Fibroblast of mammary gland (primary cell): ENCODE measurements around the gene KDSR.

Experiments
- DNase-seq: peaks from one replicate; pipeline ENCODE4 v3.0.0-alpha.2; 2010; ENCODE audit warnings: low read depth
- H3K4me3 ChIP-seq: 2 replicates; pipeline ENCODE4 v1.5.1; 2011; ENCODE audit warnings: low read depth, mild to moderate bottlenecking, low read length, moderate library complexity; ENCODE audit not compliant: control insufficient read depth
- TF ChIP-seq, protein P1 (sequence below): conservative IDR thresholded peaks from 2 replicates; pipeline ENCODE4 v1.5.1; 2011; ENCODE audit warnings: low read depth, low read length, inconsistent platforms; ENCODE audit not compliant: control insufficient read depth, insufficient read depth

The KDSR gene

DNA sequence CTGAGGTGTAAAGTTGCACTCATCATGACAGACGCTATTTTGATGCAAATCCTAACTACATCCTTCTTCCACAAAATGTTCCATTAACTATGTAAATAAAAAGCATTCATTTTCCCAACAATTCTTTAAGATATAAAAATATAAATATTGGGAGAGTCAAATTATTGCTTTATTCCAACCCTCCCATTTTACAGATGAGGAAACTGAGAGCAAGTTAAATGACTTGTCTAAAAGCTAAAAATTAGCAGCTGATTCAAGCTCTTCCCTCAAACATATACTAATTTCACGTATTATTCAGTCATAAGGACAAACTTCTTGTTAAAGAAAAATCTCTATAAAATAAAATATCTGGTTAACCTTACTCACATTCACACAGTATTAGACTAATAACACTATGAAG, 16.8 kb downstream of the KDSR start:
- TF ChIP-seq, protein P1, sequence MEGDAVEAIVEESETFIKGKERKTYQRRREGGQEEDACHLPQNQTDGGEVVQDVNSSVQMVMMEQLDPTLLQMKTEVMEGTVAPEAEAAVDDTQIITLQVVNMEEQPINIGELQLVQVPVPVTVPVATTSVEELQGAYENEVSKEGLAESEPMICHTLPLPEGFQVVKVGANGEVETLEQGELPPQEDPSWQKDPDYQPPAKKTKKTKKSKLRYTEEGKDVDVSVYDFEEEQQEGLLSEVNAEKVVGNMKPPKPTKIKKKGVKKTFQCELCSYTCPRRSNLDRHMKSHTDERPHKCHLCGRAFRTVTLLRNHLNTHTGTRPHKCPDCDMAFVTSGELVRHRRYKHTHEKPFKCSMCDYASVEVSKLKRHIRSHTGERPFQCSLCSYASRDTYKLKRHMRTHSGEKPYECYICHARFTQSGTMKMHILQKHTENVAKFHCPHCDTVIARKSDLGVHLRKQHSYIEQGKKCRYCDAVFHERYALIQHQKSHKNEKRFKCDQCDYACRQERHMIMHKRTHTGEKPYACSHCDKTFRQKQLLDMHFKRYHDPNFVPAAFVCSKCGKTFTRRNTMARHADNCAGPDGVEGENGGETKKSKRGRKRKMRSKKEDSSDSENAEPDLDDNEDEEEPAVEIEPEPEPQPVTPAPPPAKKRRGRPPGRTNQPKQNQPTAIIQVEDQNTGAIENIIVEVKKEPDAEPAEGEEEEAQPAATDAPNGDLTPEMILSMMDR = no peak
- H3K4me3 ChIP-seq = no peak overlapping the region

DNA sequence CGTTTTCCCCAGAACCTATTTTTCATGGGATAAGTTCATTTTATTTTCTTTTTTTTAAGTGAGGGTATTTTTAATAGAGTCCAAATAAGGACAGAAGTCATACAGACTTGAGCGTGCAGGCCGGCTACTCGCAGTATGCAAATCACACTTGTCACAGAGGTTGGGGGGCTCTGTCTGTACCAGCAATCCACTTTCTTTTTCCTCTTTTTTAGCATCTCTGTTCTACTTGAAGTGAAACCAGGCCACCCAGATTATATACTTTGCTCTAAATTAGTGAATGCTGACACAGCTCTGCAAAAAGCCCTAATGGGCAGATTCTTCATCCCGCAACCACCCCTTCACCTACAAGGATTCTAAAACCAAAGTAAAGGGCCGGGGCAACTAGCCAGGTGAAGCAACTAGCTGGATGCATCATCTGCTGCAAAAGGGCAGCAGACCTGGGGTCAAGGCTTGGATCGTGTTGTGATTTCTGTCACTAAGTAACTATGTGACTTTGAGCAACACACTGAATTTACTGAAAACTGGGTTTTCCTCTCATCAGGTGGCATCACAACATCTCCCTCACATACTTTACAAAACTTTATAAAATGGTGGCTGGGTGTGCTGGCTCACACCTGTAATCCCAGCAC, 18.4 kb downstream of the KDSR start:
- no peak overlapping the region for H3K4me3 ChIP-seq
- TF ChIP-seq, protein P1 = no peak
- DNase-seq = no peak

More for the DNA sequence above, 16.8 kb downstream of the KDSR start:
- no peak for DNase-seq

DNA sequence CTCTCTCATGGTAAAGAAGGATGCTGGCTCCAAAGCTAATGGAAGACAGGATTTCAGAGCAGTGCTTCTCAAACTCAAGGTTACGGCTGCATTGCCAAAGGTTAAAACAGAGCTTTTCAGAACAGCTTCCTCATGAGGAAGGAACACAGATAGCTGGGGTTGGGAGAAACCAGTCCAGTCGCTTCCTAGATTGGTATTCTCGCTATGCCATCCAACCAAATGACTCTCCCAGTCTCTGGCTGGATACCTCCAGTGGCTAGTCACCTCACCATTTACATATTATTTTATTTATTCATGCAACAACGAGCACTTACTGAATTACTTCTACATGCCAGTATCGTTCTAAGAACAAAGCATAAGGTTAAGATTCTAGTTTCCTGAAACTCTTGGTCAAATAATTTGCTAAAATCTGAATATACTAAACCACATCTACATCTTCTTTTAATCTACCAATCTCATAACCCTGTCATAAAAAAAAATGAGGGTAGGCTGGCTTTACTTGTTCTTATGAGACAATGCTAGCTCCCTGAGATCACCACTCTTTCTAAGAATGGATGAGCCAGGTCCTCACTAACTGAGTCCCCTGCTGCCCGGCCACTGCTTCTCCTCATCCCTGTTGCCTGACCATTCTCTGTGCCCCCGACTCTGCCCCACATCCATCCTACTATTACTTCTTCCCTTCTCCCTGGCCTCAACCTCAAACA, 20.4 kb downstream of the KDSR start:
- DNase-seq = no peak
- TF ChIP-seq, protein P1 = no peak
- H3K4me3 ChIP-seq = no peak overlapping the region

DNA sequence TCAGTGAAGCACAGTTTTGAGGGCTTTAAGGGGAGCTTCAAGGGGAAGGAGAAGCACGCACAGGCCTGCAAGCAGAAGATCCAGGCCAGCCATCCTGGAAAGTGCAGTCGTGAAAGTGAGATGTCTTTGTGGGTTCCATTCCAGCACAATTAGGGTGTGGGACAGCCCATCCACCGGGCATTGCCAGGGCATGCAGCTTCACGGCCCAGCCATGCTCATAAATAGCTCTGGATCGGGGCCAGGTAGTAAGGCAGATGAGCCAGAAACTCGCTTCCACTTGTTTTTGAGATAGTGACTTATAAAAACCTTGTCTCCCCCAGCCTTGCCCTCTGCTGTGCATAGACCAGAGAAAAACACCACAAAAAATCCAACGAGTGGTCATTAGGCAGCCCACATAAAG, 21.0 kb downstream of the KDSR start:
- no peak overlapping the region for H3K4me3 ChIP-seq
- no peak for DNase-seq
- TF ChIP-seq, protein P1 = no peak

DNA sequence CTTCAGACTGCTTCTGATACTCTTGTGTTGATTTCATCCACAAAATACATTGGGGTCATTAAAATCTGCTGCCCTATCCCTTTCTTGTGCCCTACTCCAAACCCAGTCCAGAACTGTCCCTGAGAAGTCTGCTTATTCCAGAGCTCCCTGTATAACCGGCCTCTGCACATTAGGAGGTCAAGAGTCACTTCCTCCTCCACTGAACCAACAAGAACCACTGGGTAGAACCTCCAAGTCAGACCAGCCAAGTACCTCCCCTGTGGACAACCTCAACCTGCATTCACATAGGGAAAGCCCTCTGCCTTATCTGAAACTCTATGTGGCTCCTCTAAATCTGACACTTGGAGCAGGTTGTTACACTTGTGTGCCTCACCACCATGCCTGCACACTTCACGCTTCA, 22.1 kb downstream of the KDSR start:
- no peak overlapping the region for H3K4me3 ChIP-seq
- TF ChIP-seq, protein P1 = no peak
- no peak for DNase-seq

DNA sequence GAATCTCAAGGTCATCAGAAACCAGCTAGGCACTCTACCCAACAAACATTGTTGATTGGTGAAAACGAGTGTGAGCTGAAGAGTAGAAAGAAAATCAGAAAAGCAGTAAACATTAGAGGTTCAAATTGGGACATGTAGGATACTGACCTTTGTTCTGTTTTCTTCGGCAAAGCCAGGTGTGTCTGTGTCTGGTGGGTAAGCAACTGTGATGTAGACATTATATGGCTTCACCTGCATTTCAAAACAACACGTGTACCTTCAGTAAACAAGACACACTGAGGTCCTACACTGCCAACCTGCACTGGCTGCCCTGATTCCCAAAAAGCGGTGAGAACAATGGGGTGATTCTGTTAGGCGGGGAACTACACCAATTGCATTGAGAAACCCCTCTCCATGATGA, 22.7 kb downstream of the KDSR start:
- TF ChIP-seq, protein P1 = no peak
- DNase-seq = no peak
- H3K4me3 ChIP-seq = no peak overlapping the region

DNA sequence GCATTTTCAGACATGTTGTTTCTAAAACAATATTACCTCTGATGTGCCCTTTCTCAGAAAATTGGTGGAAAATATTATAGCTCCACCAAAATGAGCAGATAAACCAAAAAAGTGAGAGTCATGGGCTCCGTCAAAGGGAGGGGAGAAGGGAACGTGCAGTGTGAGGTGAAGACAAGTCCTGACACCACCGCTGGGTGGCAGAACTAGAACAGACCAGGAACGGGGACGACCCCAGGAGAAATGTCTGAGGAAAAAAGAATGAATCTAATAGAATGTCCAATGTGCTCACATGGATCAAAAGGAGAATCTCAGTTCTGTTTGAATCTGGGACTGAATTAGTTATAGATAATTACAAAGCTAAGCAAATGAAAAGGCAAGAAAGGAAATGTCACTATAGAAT, 24.8 kb downstream of the KDSR start:
- DNase-seq = peak; percentile 45
- H3K4me3 ChIP-seq = no peak overlapping the region
- TF ChIP-seq, protein P1 = peak; percentile 47
